ENCODE measurements around the gene LANCL1. TPM values are rescaled to one million over a fixed set of nuclear protein-coding genes. Genes with fewer than 3 reads are reported as not detected.

LANCL1 gene
- total RNA-seq, 1 experiment from 2014 or later = 35.9 TPM

DNA sequence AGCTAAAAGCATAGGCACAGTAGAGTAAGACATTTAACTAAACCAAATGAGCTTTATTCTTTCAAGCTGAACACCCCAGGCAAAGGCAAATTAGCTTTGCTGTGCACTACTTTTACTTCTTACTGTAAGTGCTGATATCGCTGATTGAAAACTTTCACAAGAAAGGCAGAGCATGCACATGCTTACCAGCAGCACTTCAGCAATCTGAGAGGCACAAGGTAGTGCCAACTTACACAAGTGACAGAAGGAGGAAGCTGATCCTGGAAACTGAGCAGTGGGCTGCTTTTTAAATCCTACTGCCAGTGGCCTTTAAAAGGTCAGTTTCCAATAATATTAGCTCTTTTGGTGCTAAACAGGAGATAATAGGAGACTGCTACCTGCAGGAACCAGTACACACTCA, 43.9 kb downstream of the LANCL1 start:
- Mint-ChIP-seq H3K36me3 (peaks cover 73% of the 10 kb centered on the region), H3K9me3 (peaks cover 27% of the 10 kb centered on the region), H3K4me3 (no peak overlapping the region), H3K4me1 (no peaks in the 10 kb centered on the region), H3K27ac (no peak overlapping the region), H3K27me3 (ENCODE audit: low read depth) (no peaks in the 10 kb centered on the region)
- no peak for ATAC-seq
- TF ChIP-seq, protein P1, sequence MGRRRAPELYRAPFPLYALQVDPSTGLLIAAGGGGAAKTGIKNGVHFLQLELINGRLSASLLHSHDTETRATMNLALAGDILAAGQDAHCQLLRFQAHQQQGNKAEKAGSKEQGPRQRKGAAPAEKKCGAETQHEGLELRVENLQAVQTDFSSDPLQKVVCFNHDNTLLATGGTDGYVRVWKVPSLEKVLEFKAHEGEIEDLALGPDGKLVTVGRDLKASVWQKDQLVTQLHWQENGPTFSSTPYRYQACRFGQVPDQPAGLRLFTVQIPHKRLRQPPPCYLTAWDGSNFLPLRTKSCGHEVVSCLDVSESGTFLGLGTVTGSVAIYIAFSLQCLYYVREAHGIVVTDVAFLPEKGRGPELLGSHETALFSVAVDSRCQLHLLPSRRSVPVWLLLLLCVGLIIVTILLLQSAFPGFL (CRISPR knock-in tag; IDR thresholded peaks at IDR 0.05; ENCODE audit: borderline replicate concordance) = no peak
- no peak for TF ChIP-seq RELA (CRISPR knock-in tag; IDR thresholded peaks at IDR 0.05; ENCODE audit: borderline replicate concordance)
- TF ChIP-seq, protein P2, sequence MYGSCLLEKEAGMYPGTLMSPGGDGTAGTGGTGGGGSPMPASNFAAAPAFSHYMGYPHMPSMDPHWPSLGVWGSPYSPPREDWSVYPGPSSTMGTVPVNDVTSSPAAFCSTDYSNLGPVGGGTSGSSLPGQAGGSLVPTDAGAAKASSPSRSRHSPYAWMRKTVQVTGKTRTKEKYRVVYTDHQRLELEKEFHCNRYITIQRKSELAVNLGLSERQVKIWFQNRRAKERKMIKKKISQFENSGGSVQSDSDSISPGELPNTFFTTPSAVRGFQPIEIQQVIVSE (CRISPR knock-in tag; IDR thresholded peaks at IDR 0.05; ENCODE audit: borderline replicate concordance) = no peak
- no peak for TF ChIP-seq FOXK1 (CRISPR knock-in tag; IDR thresholded peaks at IDR 0.05)
- no peak for TF ChIP-seq ZNF416 (CRISPR knock-in tag; IDR thresholded peaks at IDR 0.05)
- no peak for TF ChIP-seq NR1H2 (CRISPR knock-in tag; IDR thresholded peaks at IDR 0.05)
- TF ChIP-seq, protein P3, sequence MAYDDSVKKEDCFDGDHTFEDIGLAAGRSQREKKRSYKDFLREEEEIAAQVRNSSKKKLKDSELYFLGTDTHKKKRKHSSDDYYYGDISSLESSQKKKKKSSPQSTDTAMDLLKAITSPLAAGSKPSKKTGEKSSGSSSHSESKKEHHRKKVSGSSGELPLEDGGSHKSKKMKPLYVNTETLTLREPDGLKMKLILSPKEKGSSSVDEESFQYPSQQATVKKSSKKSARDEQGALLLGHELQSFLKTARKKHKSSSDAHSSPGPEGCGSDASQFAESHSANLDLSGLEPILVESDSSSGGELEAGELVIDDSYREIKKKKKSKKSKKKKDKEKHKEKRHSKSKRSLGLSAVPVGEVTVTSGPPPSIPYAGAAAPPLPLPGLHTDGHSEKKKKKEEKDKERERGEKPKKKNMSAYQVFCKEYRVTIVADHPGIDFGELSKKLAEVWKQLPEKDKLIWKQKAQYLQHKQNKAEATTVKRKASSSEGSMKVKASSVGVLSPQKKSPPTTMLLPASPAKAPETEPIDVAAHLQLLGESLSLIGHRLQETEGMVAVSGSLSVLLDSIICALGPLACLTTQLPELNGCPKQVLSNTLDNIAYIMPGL (CRISPR knock-in tag; IDR thresholded peaks at IDR 0.05) = no peak
- TF ChIP-seq, protein P4, sequence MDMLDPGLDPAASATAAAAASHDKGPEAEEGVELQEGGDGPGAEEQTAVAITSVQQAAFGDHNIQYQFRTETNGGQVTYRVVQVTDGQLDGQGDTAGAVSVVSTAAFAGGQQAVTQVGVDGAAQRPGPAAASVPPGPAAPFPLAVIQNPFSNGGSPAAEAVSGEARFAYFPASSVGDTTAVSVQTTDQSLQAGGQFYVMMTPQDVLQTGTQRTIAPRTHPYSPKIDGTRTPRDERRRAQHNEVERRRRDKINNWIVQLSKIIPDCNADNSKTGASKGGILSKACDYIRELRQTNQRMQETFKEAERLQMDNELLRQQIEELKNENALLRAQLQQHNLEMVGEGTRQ (CRISPR knock-in tag; IDR thresholded peaks at IDR 0.05) = no peak
- ChIA-PET CTCF (no interaction called here), POLR2A (no interaction called here)
- no peak for DNase-seq (ENCODE audit: low spot score)

DNA sequence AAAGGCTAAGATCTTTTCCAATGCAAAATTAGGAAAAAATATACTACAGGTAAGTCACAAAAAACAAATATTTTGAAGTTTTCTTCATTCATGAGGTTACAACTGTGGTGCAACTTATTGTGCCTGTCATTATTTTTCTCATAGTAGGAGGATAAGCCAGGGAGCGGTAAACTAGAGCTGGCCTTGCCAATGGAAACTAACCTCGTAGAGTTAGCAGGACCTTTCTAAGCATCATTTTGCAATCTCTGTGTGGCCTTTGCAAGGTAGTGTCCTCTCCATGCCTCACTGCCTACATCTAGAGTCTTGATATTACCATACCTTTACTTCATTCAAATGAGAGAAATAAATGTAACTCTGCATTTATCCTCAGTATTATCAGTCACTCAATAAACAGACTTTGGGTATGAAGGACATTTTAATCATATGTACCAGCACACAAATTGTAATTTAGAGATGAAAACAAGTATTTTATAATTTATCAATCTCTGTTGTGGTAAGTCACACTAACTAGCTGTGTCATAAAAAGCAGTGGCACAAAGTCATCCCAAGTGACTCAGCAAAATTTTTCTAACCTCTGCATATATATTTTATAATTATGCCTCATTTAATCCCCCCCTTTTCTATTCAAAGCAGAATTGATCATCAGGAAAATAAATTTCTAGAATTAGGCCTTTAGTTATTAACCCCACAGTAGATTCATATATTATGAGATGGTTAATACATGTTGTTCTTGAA, 47.0 kb downstream of the LANCL1 start:
- POLR2A ChIA-PET = no interaction called here
- TF ChIP-seq SMAD3 (CRISPR knock-in tag; IDR thresholded peaks at IDR 0.05; ENCODE audit: borderline replicate concordance) (no peak), SMAD4 (CRISPR knock-in tag; IDR thresholded peaks at IDR 0.05) (no peak), ZNF232 (CRISPR knock-in tag; IDR thresholded peaks at IDR 0.05) (no peak), GABPB1 (CRISPR knock-in tag; IDR thresholded peaks at IDR 0.05) (no peak), ZNF121 (CRISPR knock-in tag; IDR thresholded peaks at IDR 0.05) (no peak), NR3C1 (CRISPR knock-in tag; conservative IDR thresholded peaks at IDR 0.05; ENCODE audit: low read depth) (no peak), IRF2 (CRISPR knock-in tag; IDR thresholded peaks at IDR 0.05; ENCODE audit: borderline replicate concordance, low read depth) (no peak), CREB1 (CRISPR knock-in tag; IDR thresholded peaks at IDR 0.05) (no peak), NR2C2 (CRISPR knock-in tag; IDR thresholded peaks at IDR 0.05) (no peak), ZBTB21 (CRISPR knock-in tag; IDR thresholded peaks at IDR 0.05; ENCODE audit: borderline replicate concordance) (no peak)
- TF ChIP-seq, protein P3 (CRISPR knock-in tag; IDR thresholded peaks at IDR 0.05) = no peak
- TF ChIP-seq, protein P5, sequence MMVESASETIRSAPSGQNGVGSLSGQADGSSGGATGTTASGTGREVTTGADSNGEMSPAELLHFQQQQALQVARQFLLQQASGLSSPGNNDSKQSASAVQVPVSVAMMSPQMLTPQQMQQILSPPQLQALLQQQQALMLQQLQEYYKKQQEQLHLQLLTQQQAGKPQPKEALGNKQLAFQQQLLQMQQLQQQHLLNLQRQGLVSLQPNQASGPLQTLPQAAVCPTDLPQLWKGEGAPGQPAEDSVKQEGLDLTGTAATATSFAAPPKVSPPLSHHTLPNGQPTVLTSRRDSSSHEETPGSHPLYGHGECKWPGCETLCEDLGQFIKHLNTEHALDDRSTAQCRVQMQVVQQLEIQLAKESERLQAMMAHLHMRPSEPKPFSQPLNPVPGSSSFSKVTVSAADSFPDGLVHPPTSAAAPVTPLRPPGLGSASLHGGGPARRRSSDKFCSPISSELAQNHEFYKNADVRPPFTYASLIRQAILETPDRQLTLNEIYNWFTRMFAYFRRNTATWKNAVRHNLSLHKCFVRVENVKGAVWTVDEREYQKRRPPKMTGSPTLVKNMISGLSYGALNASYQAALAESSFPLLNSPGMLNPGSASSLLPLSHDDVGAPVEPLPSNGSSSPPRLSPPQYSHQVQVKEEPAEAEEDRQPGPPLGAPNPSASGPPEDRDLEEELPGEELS (CRISPR knock-in tag; IDR thresholded peaks at IDR 0.05) = no peak
- TF ChIP-seq, protein P6, sequence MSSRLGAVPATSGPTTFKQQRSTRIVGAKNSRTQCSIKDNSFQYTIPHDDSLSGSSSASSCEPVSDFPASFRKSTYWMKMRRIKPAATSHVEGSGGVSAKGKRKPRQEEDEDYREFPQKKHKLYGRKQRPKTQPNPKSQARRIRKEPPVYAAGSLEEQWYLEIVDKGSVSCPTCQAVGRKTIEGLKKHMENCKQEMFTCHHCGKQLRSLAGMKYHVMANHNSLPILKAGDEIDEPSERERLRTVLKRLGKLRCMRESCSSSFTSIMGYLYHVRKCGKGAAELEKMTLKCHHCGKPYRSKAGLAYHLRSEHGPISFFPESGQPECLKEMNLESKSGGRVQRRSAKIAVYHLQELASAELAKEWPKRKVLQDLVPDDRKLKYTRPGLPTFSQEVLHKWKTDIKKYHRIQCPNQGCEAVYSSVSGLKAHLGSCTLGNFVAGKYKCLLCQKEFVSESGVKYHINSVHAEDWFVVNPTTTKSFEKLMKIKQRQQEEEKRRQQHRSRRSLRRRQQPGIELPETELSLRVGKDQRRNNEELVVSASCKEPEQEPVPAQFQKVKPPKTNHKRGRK (CRISPR knock-in tag; IDR thresholded peaks at IDR 0.05; ENCODE audit: borderline replicate concordance) = no peak
- H3K9me3 Mint-ChIP-seq = peaks cover 58% of the 10 kb centered on the region
- no peaks in the 10 kb centered on the region for H3K4me1 Mint-ChIP-seq
- DNase-seq (ENCODE audit: low spot score) = no peak
- CTCF ChIA-PET = no interaction called here
- H3K27me3 Mint-ChIP-seq (ENCODE audit: low read depth) = no peaks in the 10 kb centered on the region; the same call in 1 of the 2 replicates
- no peak overlapping the region for H3K27ac Mint-ChIP-seq
- H3K4me3 Mint-ChIP-seq = no peak overlapping the region
- ATAC-seq = no peak
- H3K36me3 Mint-ChIP-seq = peaks cover 84% of the 10 kb centered on the region
